ENCODE data around the gene RHBDD1.

GRCh38 chr2:226847511-226847910, 11.7 kb downstream of the RHBDD1 start:
- no peak for TF ChIP-seq EP300 (conservative IDR thresholded peaks at IDR 0.05; ENCODE audit: poor library complexity, severe bottlenecking)
- TF ChIP-seq REST (IDR thresholded peaks at IDR 0.05; ENCODE audit: borderline replicate concordance): no peak
